Hepatocyte (in vitro differentiated cells): ENCODE measurements around the gene DPYD.

Experiments
- EZH2 ChIP-seq: fragments of 200-600 bp; sonication (generic); IDR thresholded peaks from 2 replicates; pipeline ENCODE4 v1.6.1; 2016; ENCODE audit warnings: antibody characterized with exemption, mild to moderate bottlenecking, borderline replicate concordance
- EZH2phosphoT487 ChIP-seq: fragments of 200-600 bp; sonication (generic); IDR thresholded peaks from one replicate; pipeline ENCODE4 v1.6.1; 2018; ENCODE audit warnings: antibody characterized with exemption, mild to moderate bottlenecking, low read depth, moderate library complexity; ENCODE audit not compliant: unreplicated experiment, severe bottlenecking
- TF ChIP-seq, protein P1 (sequence below): fragments of 200-600 bp; sonication (generic); IDR thresholded peaks from 2 replicates; pipeline ENCODE4 v1.5.1; 2016; ENCODE audit warnings: antibody characterized with exemption, mild to moderate bottlenecking; ENCODE audit not compliant: poor library complexity

- TF ChIP-seq, protein P1, sequence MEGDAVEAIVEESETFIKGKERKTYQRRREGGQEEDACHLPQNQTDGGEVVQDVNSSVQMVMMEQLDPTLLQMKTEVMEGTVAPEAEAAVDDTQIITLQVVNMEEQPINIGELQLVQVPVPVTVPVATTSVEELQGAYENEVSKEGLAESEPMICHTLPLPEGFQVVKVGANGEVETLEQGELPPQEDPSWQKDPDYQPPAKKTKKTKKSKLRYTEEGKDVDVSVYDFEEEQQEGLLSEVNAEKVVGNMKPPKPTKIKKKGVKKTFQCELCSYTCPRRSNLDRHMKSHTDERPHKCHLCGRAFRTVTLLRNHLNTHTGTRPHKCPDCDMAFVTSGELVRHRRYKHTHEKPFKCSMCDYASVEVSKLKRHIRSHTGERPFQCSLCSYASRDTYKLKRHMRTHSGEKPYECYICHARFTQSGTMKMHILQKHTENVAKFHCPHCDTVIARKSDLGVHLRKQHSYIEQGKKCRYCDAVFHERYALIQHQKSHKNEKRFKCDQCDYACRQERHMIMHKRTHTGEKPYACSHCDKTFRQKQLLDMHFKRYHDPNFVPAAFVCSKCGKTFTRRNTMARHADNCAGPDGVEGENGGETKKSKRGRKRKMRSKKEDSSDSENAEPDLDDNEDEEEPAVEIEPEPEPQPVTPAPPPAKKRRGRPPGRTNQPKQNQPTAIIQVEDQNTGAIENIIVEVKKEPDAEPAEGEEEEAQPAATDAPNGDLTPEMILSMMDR = no peak
- no peak for TF ChIP-seq EZH2phosphoT487
- TF ChIP-seq EZH2 = no peak
Observed at GRCh38 chr1:97791251-97791650, 129.6 kb downstream of the DPYD start.
